Measurements from ENCODE around the gene MAP6.

Gene MAP6

GRCh38 chr11:75632450-75632849 lies 36.4 kb downstream of the MAP6 start:
- Histone ChIP-seq H3K27me3 (ENCODE audit: insufficient read depth, low read length) (no peaks in the 10 kb centered on the region), H3K4me3 (ENCODE audit: low read depth, low read length) (no peak overlapping the region), H2AFZ (ENCODE audit: insufficient read depth, low read length, poor library complexity) (no peak overlapping the region), H3K36me3 (ENCODE audit: control insufficient read depth in 1 of 2, insufficient read depth in 2 of 2, low read length in 2 of 2) (no peaks in the 10 kb centered on the region), H3K23ac (ENCODE audit: low read length) (no peak overlapping the region), H3K4me2 (ENCODE audit: low read length) (no peak overlapping the region), H4K91ac (ENCODE audit: low read depth, low read length) (no peak overlapping the region), H2AK5ac (ENCODE audit: low read length) (no peak overlapping the region), H3K79me2 (ENCODE audit: control insufficient read depth, insufficient read depth, low read length, poor library complexity) (no peaks in the 10 kb centered on the region), H4K12ac (ENCODE audit: low read depth, low read length) (no peak overlapping the region), H2BK120ac (ENCODE audit: insufficient read depth, low read length, poor library complexity) (no peak overlapping the region), H3K4me1 (ENCODE audit: control insufficient read depth in 1 of 2, insufficient read depth in 2 of 2, low read length in 2 of 2) (peaks cover 0 to 5% of the 10 kb centered on the region in 2 experiments), H3K9ac (ENCODE audit: low read length) (no peak overlapping the region), H3K9me3 (ENCODE audit: insufficient read depth, low read depth, low read length) (no peaks in the 10 kb centered on the region), H2BK12ac (ENCODE audit: low read length) (no peak overlapping the region), H2BK5ac (ENCODE audit: low read depth, low read length, poor library complexity) (no peak overlapping the region), H4K8ac (ENCODE audit: low read depth, low read length) (no peak overlapping the region), H3K14ac (ENCODE audit: low read length) (no peak overlapping the region), H3K4ac (ENCODE audit: low read depth, low read length) (no peak overlapping the region), H3K18ac (ENCODE audit: low read length) (no peak overlapping the region), H3K79me1 (ENCODE audit: low read length) (no peaks in the 10 kb centered on the region), H3K27ac (ENCODE audit: low read depth, low read length) (no peak overlapping the region)
- WGBS (ENCODE audit: extremely low coverage, insufficient coverage, insufficient read length) = no CpG with 5 or more reads among the region's 2 CpGs
- DNase-seq = no peak

DNA sequence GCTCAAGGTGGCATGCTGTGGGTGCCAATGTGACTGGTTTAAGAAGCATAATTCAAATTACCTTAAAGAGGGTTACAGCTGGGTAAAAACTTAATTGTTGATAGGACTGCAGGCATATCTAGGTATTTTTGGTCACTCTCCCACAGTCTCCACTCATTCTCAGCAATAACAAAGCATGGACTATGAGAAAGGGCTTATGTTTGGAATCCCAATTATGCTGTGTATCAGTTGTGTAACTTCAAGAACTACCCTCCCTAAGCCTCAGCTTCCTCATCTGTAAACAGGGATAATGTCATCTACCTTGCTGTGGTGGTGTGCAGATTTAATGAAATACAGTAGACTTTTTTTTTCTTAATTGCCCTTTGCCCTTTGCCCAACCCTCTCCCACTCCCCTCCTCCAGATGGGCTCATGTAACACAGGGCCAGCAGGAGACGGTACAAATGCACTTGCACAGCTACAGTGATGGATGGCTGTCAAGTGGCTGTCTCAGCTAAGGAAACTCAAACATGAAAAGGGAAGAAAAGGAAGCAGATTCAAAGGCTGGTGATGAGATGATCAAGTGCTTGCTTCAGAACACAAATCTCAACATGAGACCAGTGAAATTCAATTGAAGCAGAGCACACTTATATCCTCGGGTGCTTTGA lies 37.6 kb downstream of the MAP6 start:
- no peak overlapping the region for H2AK5ac ChIP-seq (ENCODE audit: low read length)
- H2BK5ac ChIP-seq (ENCODE audit: low read depth, low read length, poor library complexity) = no peak overlapping the region
- no peak overlapping the region for H3K18ac ChIP-seq (ENCODE audit: low read length)
- no peak overlapping the region for H4K12ac ChIP-seq (ENCODE audit: low read depth, low read length)
- no peak overlapping the region for H3K23ac ChIP-seq (ENCODE audit: low read length)
- H3K9me3 ChIP-seq (ENCODE audit: insufficient read depth, low read depth, low read length) = no peaks in the 10 kb centered on the region
- no peak overlapping the region for H2AFZ ChIP-seq (ENCODE audit: insufficient read depth, low read length, poor library complexity)
- H3K27me3 ChIP-seq (ENCODE audit: insufficient read depth, low read length) = no peaks in the 10 kb centered on the region
- H3K14ac ChIP-seq (ENCODE audit: low read length) = no peak overlapping the region
- no CpG with 5 or more reads among the region's 2 CpGs for whole genome bisulfite sequencing (ENCODE audit: extremely low coverage, insufficient coverage, insufficient read length)
- no peak overlapping the region for H3K4me2 ChIP-seq (ENCODE audit: low read length)
- H2BK12ac ChIP-seq (ENCODE audit: low read length) = no peak overlapping the region
- H3K36me3 ChIP-seq (ENCODE audit: control insufficient read depth in 1 of 2, insufficient read depth in 2 of 2, low read length in 2 of 2) = no peaks in the 10 kb centered on the region
- H3K4me1 ChIP-seq (ENCODE audit: control insufficient read depth in 1 of 2, insufficient read depth in 2 of 2, low read length in 2 of 2) = peaks cover 0 to 5% of the 10 kb centered on the region in 2 experiments
- no peak overlapping the region for H4K8ac ChIP-seq (ENCODE audit: low read depth, low read length)
- H3K79me2 ChIP-seq (ENCODE audit: control insufficient read depth, insufficient read depth, low read length, poor library complexity) = no peaks in the 10 kb centered on the region
- DNase-seq = peak in 1 of 2 donors; percentile 29
- H3K79me1 ChIP-seq (ENCODE audit: low read length) = no peaks in the 10 kb centered on the region
- no peak overlapping the region for H2BK120ac ChIP-seq (ENCODE audit: insufficient read depth, low read length, poor library complexity)
- no peak overlapping the region for H3K4ac ChIP-seq (ENCODE audit: low read depth, low read length)
- no peak overlapping the region for H3K4me3 ChIP-seq (ENCODE audit: low read depth, low read length)
- H3K9ac ChIP-seq (ENCODE audit: low read length) = no peak overlapping the region
- H4K91ac ChIP-seq (ENCODE audit: low read depth, low read length) = no peak overlapping the region
- no peak overlapping the region for H3K27ac ChIP-seq (ENCODE audit: low read depth, low read length)

GRCh38 chr11:75627906-75628668 lies 40.8 kb downstream of the MAP6 start:
- Histone ChIP-seq H3K4me3 (ENCODE audit: low read depth, low read length) (no peak overlapping the region), H3K27ac (ENCODE audit: low read depth, low read length) (no peak overlapping the region), H2BK120ac (ENCODE audit: insufficient read depth, low read length, poor library complexity) (no peak overlapping the region), H3K27me3 (ENCODE audit: insufficient read depth, low read length) (no peaks in the 10 kb centered on the region), H3K4me1 (ENCODE audit: control insufficient read depth in 1 of 2, insufficient read depth in 2 of 2, low read length in 2 of 2) (peaks cover 0 to 5% of the 10 kb centered on the region in 2 experiments), H3K79me2 (ENCODE audit: control insufficient read depth, insufficient read depth, low read length, poor library complexity) (no peaks in the 10 kb centered on the region), H4K8ac (ENCODE audit: low read depth, low read length) (no peak overlapping the region), H3K4me2 (ENCODE audit: low read length) (no peak overlapping the region), H2AFZ (ENCODE audit: insufficient read depth, low read length, poor library complexity) (no peak overlapping the region), H2BK12ac (ENCODE audit: low read length) (no peak overlapping the region), H3K9me3 (ENCODE audit: insufficient read depth, low read depth, low read length) (no peaks in the 10 kb centered on the region), H3K4ac (ENCODE audit: low read depth, low read length) (no peak overlapping the region), H3K23ac (ENCODE audit: low read length) (no peak overlapping the region), H3K36me3 (ENCODE audit: control insufficient read depth in 1 of 2, insufficient read depth in 2 of 2, low read length in 2 of 2) (no peaks in the 10 kb centered on the region), H2AK5ac (ENCODE audit: low read length) (no peak overlapping the region), H3K14ac (ENCODE audit: low read length) (no peak overlapping the region), H4K91ac (ENCODE audit: low read depth, low read length) (no peak overlapping the region), H4K12ac (ENCODE audit: low read depth, low read length) (no peak overlapping the region), H3K9ac (ENCODE audit: low read length) (no peak overlapping the region), H3K79me1 (ENCODE audit: low read length) (no peaks in the 10 kb centered on the region), H2BK5ac (ENCODE audit: low read depth, low read length, poor library complexity) (no peak overlapping the region), H3K18ac (ENCODE audit: low read length) (no peak overlapping the region)
- no CpG with 5 or more reads among the region's 11 CpGs for WGBS (ENCODE audit: extremely low coverage, insufficient coverage, insufficient read length)
- DNase-seq = no peak

GRCh38 chr11:75626889-75627529 lies 41.8 kb downstream of the MAP6 start:
- H3K4me3 ChIP-seq (ENCODE audit: low read depth, low read length) = no peak overlapping the region
- no peak overlapping the region for H2BK12ac ChIP-seq (ENCODE audit: low read length)
- no peaks in the 10 kb centered on the region for H3K36me3 ChIP-seq (ENCODE audit: control insufficient read depth in 1 of 2, insufficient read depth in 2 of 2, low read length in 2 of 2)
- WGBS (ENCODE audit: extremely low coverage, insufficient coverage, insufficient read length) = no CpG with 5 or more reads among the region's 8 CpGs
- DNase-seq = no peak
- H3K79me2 ChIP-seq (ENCODE audit: control insufficient read depth, insufficient read depth, low read length, poor library complexity) = no peaks in the 10 kb centered on the region
- no peak overlapping the region for H3K18ac ChIP-seq (ENCODE audit: low read length)
- no peak overlapping the region for H3K4me2 ChIP-seq (ENCODE audit: low read length)
- no peak overlapping the region for H2AK5ac ChIP-seq (ENCODE audit: low read length)
- H2AFZ ChIP-seq (ENCODE audit: insufficient read depth, low read length, poor library complexity) = no peak overlapping the region
- H3K4ac ChIP-seq (ENCODE audit: low read depth, low read length) = no peak overlapping the region
- H3K4me1 ChIP-seq (ENCODE audit: control insufficient read depth in 1 of 2, insufficient read depth in 2 of 2, low read length in 2 of 2) = peaks cover 0 to 5% of the 10 kb centered on the region in 2 experiments
- H2BK5ac ChIP-seq (ENCODE audit: low read depth, low read length, poor library complexity) = no peak overlapping the region
- H4K12ac ChIP-seq (ENCODE audit: low read depth, low read length) = no peak overlapping the region
- no peak overlapping the region for H3K14ac ChIP-seq (ENCODE audit: low read length)
- no peak overlapping the region for H3K9ac ChIP-seq (ENCODE audit: low read length)
- H3K27ac ChIP-seq (ENCODE audit: low read depth, low read length) = no peak overlapping the region
- H2BK120ac ChIP-seq (ENCODE audit: insufficient read depth, low read length, poor library complexity) = no peak overlapping the region
- no peaks in the 10 kb centered on the region for H3K79me1 ChIP-seq (ENCODE audit: low read length)
- no peak overlapping the region for H4K8ac ChIP-seq (ENCODE audit: low read depth, low read length)
- H3K27me3 ChIP-seq (ENCODE audit: insufficient read depth, low read length) = no peaks in the 10 kb centered on the region
- no peak overlapping the region for H3K23ac ChIP-seq (ENCODE audit: low read length)
- no peak overlapping the region for H4K91ac ChIP-seq (ENCODE audit: low read depth, low read length)
- H3K9me3 ChIP-seq (ENCODE audit: insufficient read depth, low read depth, low read length) = no peaks in the 10 kb centered on the region

Measured in trophoblast cell (in vitro differentiated cells and primary cell).